GM18868 (cell line): Measurements from ENCODE around the gene ROBO1.
A peak's percentile ranks its signal among the peaks of the same experiment; 100 is the strongest.
"Not testable (repeated sequence)": the region's sequence is repeated elsewhere in the genome, so short reads cannot be mapped to it uniquely, and the experiment has no call there.

Source experiments
- ATAC-seq: cut with Tn5 transposase; IDR thresholded peaks from one replicate; pipeline ENCODE4 v1.9.1; 2021; ENCODE audit warnings: mild to moderate bottlenecking, moderate library complexity; ENCODE audit not compliant: unreplicated experiment

Gene ROBO1

DNA sequence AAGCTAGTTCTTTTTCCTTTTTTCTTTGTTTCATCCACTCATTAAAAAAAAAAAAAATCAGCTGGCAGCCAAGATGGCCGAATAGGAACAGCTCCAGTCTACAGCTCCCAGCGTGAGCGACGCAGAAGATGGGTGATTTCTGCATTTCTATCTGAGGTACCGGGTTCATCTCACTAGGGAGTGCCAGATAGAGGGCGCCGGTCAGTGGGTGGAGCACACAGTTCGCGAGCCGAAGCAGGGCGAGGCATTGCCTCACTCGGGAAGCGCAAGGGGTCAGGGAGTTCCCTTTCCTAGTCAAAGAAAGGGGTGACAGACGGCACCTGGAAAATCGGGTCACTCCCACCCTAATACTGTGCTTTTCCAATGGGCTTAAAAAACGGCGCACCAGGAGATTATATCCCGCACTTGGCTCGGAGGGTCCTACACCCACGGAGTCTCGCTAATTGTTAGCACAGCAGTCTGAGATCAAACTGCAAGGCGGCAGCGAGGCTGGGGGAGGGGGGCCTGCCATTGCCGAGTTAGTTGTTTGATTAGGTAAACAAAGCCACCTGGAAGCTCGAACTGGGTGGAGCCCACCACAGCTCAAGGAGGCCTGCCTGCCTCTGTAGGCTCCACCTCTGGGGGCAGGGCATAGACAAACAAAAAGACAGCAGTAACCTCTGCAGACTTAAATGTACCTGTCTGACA, 1092.5 kb downstream of the ROBO1 start:
- not testable (repeated sequence) for ATAC-seq

DNA sequence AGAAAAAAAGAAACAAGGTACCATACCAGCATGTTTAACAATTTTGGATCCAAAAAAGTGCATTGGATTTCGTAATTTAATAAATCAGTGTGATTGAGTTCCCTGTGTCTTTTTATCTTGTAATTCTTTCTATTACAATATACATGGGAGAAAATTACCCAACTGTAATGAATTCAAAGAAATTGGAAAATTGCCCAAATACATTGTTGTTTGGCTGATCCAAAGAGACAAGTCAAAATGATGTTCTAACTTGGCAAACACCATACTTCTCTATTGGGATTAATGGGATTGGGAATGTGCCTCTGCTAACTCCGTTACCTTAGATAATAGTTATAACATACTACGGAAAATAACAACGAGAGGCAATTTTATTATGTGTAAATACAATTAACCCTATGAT, 1097.1 kb downstream of the ROBO1 start:
- no peak for ATAC-seq

DNA sequence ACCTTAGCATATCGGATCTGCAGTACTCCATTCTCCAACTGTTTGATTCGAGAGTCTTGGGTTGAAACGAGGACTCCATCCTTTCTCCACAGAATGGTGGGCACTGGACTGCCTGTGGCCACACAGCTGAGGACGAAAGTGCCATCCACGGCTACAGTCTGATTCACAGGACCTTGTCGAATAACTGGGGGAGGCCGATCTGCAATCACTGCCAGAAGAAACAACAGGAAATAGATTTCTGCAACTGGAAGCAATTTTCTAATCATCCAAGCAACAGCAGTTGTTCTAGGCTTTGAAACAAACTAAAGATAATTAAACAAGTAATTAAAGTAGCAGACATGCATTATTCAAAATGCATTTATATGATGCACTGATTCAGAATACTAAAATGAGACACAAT, 1097.7 kb downstream of the ROBO1 start:
- no peak for ATAC-seq

DNA sequence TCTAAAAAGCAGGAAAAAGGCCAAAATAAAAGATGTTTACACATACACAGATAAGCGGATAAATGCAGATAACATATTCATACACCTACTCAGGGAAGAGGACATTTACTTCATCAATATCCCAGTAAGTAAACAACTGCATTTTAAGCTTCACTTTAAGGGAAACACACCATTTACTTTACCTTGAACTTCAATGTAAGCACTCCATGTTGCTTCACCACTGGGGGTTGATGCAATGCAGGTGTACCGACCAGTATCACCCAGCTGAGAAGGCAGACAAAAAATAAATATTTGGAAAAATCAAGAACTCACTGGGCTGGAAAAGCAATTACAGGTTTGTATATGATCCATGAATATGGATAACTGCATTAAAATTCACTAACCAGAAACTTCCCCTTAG, 1099.5 kb downstream of the ROBO1 start:
- no peak for ATAC-seq

DNA sequence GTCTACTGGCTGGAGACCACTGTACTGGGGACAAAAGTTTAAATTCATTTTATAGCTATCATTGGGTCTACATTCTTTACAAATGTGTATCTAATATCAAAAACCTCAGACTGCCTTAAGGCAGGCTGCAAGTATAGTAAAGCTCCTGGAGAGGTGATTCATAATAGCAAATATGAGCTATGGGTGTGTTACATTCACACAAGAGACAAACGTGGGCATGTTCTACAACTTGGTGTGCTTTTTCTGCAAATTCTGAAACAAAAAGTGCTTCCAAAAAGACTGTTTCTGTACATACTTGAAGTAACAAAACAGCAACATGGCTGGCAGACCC, 1101.4 kb downstream of the ROBO1 start:
- ATAC-seq = no peak

DNA sequence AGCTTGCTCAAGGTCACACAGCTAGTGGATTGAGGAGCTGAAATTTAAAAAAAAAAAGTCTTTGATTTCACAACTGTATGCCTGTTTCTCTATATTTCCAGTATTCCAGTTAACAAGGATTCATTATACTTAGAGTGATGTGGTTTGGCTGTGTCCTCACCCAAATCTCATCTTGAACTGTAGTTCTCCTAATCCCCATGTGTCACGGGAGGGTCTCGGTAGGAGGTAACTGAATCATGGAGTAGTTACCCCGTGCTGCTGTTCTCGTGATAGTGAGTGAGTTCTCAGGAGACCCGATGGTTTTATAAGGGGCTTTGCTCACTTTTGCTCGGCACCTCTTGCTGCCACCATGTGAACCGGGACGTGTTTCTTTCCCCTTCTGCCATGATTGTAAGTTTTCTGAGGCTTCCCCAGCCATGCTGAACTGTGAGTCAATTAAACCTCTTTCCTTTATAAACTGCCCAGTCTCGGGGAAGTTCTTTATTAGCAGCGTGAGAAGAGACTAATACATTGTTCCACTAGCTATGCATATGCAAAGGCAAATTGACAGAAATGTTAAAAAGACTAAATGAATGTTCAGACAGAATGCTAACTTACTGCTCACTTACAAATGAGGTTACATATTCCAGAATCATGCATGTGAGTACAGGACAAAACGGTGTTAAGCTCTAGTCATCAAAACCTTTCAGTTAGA, 1101.9 kb downstream of the ROBO1 start:
- no peak for ATAC-seq

DNA sequence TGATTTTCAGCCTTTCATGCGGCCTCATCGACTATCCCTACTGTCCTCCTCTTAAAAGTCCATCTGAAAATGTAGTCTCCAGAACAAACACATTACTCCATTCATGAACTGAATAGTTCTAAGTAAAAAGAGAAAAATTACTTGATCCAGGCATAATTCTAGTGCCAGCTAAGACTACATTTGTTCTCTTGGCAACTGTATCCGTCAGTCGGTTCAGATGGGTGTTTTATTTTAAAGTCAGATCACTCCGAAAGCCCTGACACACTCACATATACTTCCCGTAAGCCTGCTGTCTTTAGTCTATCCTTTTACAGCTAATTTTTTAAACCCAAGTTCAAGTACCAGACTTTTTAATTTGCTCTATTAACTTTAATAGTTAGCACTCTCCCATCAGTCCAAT, 1102.7 kb downstream of the ROBO1 start:
- no peak for ATAC-seq

DNA sequence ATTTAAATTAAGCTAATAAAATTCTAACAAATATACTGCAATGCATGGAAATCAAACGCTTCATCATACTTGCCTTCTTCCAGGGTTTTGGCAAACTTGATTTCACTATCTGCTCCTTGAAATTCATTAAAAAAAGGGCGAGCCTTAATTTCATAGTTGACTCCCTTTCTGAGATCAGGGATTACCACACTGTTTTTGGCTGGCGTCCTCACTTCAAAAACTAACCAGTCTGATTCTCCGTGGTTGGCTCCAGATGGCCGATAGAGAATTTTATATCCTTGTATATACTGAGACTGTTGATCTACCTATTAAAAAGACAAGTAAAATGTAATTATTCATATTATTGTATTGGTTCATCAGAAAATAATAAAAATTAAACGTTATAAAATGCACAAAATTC, 1106.8 kb downstream of the ROBO1 start:
- no peak for ATAC-seq

DNA sequence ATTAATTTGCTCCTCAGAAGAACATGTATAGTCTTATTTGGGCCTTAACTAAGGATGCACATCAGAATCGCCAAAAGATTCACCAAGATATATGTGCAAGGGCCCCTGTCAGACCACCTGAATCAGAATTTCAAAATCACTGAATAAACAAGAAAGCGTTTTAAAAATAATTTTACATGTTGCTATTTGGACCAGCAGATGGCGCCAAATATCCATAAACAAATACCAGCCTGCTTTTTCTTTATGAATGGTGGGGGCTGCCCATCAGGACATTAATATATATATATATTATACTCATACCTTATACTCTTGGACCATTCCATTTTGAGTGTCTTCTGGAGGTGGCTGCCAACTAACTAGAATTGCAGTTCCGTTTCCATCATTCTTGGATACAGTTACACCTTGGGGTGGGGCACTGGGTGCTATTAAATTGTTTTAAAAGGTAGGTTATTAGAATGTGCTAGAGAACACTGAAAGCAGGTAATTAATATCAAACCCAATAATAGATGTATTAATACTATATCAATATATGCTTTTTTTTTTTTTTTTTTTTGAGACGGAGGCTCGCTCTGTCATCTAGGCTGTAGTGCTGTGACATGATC, 1108.3 kb downstream of the ROBO1 start:
- no peak for ATAC-seq

DNA sequence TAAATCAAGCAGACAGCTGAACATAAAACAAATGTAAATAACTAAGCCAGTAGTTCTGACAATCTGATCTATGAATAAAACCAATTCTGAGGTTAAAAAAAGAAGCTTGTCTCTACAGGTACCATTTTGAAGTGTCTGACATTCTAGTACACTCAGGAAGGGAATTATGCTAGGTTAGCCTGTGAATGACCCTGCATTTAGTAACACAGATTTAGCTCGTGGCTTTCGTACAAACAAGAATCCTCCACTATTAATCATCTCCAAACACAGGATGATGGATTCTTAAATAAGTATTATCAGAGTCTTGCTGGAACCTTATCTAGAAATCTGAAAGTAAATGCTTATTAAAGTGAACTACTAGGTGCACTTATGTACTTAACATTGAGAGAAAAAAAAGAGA, 1120.1 kb downstream of the ROBO1 start:
- no peak for ATAC-seq

DNA sequence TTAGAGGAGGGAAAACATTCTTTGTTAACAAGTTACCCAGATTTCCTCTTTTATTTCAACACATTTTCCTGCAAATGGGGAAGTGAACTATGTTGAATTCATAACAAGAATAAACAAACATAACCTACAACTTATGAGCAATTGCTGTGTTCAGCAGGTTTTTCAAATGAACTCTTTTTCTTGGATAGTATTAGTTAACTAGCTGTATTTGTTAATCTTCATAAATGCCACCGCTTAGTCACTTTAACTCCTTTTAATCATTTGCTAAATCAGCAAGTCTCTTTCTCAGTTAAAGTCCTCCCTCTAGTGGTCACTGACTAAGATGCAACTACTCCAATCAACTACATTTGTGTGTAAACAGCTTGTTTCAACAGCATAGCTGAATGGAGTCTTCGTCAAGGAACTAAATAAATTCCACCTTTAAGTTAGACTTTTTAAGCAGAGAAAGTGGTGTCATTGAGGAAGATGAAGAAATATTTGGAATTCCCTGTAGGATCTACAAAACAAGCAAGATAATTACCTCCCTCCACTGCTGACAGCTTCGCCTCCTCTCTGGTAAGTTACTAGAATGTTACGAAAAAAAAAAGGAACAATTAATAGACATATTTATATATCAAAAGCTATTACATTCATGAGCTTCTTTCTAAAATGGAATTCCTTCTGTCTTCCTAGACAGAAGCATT, 1122.0 kb downstream of the ROBO1 start:
- ATAC-seq = peak; percentile 70

DNA sequence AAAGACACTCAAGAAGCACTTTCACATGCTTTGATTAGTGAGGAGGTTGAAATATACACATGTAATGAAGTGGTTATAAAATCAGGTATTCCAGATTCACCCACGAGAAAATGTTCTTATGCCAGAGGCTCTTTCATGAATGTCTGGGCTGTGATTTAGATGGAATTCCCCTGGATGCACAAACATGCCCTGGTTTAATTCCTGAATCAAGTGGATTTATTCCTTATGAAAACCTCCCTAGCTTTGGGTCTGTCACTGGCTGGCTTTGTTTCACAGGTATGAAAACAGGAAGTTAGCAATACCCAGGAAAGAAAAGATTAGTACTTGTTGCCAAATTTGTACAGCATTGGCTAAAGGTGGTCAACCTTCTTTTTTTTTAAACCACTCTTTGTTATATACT, 1123.0 kb downstream of the ROBO1 start:
- no peak for ATAC-seq

DNA sequence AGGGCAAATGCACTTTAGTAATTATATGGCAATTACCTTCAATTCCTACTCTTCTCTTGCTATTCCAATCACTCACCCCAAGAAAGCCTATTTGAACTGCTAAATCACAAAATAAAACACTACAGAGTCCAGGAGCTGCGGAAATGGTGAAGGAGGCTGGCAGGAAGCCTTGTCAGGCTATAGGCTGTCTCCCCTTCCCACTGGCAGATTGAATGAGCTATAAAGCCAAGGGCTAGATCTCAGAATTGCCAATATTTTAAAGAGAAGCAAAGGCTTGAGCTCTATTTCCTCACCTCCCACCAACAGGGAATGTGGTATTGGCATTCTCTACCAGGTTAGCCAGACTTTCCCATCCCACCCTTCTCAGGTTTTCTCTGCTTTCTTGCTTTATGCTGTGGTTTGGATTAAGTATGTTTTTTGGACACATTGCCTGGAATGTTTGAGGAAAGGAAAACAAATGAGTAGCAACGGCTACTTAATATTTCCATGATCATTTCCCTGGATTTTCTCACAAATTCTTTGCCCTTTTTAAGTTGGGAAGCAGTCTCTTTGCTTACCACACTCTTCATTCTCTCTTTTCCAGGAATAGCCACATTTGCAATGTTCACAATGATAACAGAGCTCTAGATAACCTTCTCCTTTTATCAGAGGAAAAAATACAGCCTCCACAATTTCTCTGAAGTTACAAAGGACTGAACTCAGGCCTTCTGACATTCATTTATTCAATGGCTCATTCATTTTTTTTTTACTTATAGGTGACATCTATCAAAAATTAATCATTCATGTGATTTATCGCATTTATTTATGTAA, 1125.4 kb downstream of the ROBO1 start:
- ATAC-seq = no peak

DNA sequence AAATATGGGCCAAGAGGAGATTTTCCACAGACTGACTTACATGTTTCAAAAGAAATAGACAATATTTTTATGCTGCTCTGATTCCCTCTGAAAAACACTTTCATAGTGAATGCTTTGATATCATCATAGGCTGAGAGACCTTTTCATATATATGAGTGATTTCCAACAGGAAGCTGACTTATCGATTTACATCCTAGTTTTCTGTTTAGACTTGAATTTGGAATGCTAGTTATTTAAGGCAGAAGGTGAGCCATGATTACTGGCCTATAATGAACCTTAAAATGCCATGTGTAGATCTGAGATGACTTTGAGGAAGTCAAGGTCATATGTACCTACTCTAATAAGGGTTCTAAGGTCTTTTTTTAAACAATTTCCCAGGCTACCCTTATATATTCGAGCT, 1126.1 kb downstream of the ROBO1 start:
- ATAC-seq = no peak

DNA sequence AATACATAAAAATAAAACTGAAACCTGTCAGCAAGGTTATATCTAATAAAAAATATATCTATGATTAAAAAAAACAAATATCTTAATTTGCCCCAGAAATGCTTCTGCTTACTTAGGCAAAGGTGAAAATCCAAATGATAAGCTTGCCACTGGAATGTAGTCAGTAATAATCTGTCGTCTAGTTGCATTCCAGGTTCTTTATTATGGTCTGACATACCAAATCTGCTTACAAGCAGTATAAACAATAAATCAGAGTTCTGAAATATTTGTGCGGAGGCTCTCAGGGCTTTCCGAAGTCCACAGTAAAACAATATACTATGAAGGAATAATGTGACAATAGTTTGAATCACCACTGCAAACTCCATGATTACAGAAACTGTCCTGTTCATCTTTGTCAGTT, 1133.5 kb downstream of the ROBO1 start:
- no peak for ATAC-seq

DNA sequence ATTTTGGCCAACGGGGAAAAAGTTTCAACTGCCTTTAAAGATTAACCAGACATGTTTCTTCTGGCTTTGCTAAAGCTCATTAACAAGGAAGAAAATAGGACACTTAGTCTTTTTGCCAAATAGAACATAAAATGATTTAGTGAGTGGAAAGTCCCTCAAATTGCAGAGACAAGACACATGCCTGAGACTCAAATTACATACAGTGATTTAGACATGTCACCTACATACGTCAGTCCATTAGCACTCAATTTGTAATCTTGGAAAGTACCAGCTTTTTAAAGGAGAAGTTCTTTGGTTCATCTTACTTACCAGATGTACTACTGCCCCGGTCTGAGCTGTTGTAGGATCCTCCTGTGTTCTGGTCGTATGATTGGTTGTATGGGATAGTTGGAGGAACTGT, 1134.2 kb downstream of the ROBO1 start:
- peak; percentile 94 for ATAC-seq

DNA sequence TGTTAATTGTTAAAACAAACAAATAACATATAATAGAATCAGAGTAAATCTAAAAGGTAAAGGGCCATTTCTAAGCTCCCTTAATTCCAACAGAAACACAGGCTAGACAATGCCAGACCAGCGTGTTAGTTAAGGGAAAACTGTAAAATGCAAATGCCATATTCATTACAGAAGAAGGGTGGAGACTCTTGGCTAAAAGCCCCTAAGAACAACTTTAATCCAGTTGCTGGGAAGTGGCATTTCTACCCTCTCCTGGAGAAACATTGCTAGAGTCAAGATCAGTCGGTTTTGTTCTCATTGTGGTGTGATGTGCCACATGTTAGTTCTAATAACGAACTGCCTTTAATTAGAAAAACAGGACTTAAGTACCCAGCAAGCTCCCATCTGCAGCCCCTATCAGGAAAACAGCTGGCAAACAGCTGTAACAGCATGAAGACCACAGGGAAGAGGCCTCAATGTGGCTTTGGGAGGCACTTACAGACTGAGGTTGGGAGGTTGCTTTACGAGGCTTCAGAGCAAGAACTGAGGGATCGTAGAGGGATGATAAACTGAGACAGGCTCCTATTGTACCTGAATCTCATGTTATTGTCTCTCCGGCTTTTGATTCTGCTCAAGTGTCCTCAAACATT, 1134.8 kb downstream of the ROBO1 start:
- peak; percentile 9 for ATAC-seq

DNA sequence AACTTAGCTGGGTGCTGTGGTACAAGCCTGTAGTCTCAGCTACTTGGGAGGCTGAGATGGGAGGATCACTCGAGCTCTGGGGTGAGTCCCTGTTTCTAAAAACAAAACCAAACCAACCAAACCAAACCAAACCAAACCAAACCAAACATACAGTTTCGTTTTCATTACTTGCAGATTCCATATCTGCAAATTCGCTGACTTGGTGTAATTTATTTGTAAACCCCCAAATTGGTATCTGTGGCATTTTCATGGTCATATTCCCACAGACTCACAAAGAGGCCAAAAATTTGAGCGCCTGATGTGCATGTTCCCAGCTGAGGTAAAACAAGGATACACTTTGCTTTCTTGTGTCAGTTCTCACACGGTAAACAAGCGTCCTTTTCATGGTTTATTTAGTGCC, 1138.3 kb downstream of the ROBO1 start:
- no peak for ATAC-seq

DNA sequence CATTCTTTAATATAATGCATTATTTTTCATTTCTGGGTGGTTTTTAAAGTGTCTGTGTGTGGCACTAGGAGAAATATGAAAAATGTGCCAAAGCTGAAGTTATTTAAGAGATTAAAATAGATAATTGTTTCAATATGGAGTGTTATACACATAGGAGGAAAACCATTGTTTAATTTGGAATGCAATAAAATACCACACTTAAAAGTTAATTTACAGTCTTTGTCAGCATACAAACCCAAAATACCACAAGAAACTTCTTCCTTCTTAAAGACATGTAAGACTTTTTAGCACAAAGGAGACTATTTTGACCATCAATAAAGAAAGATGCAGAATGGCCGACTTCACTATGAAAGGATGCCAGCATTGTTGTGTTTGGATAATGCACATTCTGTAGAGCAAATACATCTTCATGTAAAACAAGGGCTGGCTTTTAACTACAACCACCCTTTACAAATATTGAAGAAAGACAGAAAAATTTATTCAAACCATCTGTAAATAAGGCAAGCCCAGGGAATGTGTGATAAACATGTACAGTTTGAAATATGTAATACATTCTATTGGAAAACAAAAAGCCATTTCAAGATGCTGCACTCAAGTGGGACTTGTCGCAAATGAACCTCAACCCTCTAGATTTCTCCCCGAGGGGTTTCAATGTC, 1146.6 kb downstream of the ROBO1 start:
- ATAC-seq = no peak

DNA sequence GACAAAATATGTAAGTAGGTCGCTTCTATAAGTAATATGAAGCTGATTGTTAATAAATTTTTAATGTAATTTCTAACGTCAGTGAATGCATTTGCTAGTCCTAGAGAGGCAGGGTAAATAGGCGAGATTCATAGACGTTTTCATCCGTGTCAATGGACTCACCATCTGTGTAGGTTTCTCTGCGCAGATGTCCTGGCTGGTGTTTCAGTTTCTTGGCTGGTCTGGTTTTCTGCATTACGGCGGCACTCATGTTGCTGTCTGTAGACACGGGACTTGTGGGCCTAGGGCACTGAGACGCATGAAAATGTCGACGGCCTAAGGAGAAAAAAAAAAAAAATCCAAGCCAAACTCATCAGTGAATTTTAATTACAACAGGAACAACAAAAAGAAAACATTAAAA, 1153.3 kb downstream of the ROBO1 start:
- no peak for ATAC-seq
